GM21360 (cell line): Measurements from ENCODE around the gene LMLN.
A peak's percentile ranks its signal among the peaks of the same experiment; 100 is the strongest.
"Not testable (repeated sequence)": the region's sequence is repeated elsewhere in the genome, so short reads cannot be mapped to it uniquely, and the experiment has no call there.

Source experiments
- ATAC-seq: cut with Tn5 transposase; IDR thresholded peaks from one replicate; pipeline ENCODE4 v1.9.1; 2021; ENCODE audit warnings: mild to moderate bottlenecking, moderate library complexity; ENCODE audit not compliant: unreplicated experiment

LMLN gene

GRCh38 chr3:198071602-198072287 lies 111.7 kb downstream of the LMLN start:
- peak; percentile 100 for ATAC-seq

GRCh38 chr3:198076722-198077308 lies 116.8 kb downstream of the LMLN start:
- no peak for ATAC-seq

GRCh38 chr3:198079771-198080520 lies 119.9 kb downstream of the LMLN start:
- peak; percentile 34 for ATAC-seq

- ATAC-seq: peak; percentile 86
These were observed 120.7 kb downstream of the LMLN start for GRCh38 chr3:198080521-198081384.

- no peak for ATAC-seq
These were observed 121.4 kb downstream of the LMLN start for GRCh38 chr3:198081421-198081844.

- ATAC-seq: not testable (repeated sequence)
These were observed 122.2 kb downstream of the LMLN start for GRCh38 chr3:198082226-198082625.

- no peak for ATAC-seq
These were observed 128.5 kb downstream of the LMLN start for GRCh38 chr3:198088421-198088955.

- no peak for ATAC-seq
These were observed 130.8 kb downstream of the LMLN start for GRCh38 chr3:198090795-198091332.

- ATAC-seq: no peak
These were observed 132.3 kb downstream of the LMLN start for GRCh38 chr3:198092276-198092675.

- no peak for ATAC-seq
These were observed 133.2 kb downstream of the LMLN start for GRCh38 chr3:198093112-198093679.
